Colon (tissue), 2 donors: ENCODE results near the gene ZNF556.

Experiments used
- FAIRE-seq: peaks from 2 replicates; lab custom pipeline; 2012; peaks lifted over from hg19 to GRCh38; lab: Jason Lieb, UNC
- donor health status: control.
- donor health status: control.

Gene ZNF556

GRCh38 chr19:2867025-2867991, at the start of gene ZNF556:
Gene ZNF556, plus strand, starts transcription at chr19:2867335. Its CDS starts 87 bp downstream, at chr19:2867422.
- no peak for FAIRE-seq

- no peak for FAIRE-seq
These were observed 47.5 kb upstream of the ZNF556 start, which contains the start of gene ZNF554 for GRCh38 chr19:2819540-2820111. Gene ZNF554, plus strand, starts transcription at chr19:2819868. Its CDS starts 204 bp downstream, at chr19:2820072.

DNA sequence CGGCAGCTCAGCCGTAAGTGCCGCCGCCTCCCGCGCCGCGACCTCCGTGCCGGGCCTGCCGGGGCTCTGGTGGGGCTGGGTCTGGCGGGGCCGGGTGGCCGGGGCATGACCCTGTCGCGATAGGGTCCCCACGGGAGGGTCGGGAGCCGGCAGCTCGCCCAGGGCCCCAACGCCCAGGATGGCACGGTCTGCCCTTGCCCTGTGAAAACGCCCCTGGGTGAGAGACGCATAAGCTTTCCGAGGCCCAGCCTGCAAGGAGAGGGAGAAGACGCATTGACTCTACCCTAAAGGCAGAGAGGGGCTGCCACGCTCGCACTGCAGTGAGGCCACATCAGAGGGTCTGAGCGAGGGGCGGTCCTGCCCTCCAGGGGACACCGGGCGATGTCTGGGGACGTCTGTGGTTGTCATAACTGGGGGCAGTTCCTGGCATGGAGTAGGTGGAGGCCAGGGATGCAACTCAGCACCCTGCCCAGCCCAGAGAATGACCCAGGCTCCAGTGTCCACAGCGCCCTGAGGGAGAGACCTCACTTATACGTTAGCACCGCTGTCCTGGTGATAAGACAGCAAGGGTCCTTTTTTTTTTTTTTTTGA, 46.9 kb upstream of the ZNF556 start:
- no peak for FAIRE-seq

- no peak for FAIRE-seq
These were observed 44.3 kb upstream of the ZNF556 start for GRCh38 chr19:2822846-2823245.

GRCh38 chr19:2823646-2824045, 43.5 kb upstream of the ZNF556 start:
- FAIRE-seq, result no peak

- FAIRE-seq, result no peak
These were observed 43.0 kb upstream of the ZNF556 start for GRCh38 chr19:2824129-2824528.

DNA sequence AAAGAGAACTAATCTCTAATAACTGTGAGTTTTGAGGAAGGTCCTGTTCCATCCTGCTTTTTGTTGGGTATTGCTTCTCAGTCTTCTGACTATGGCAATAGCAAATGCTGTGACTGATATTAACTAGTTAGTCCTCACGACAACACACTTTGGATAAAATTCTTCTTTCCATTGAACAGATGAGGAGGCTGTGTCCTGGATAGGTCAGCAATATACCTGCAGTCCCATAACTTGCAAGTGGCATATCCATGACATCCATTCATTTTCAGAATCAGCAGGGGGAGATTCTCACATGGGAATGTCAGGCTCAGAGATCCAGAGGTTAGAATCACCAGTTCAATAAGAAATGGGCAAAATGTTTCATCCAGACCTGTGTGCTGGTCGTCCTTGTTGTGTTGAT, 40.1 kb upstream of the ZNF556 start:
- FAIRE-seq, result no peak

DNA sequence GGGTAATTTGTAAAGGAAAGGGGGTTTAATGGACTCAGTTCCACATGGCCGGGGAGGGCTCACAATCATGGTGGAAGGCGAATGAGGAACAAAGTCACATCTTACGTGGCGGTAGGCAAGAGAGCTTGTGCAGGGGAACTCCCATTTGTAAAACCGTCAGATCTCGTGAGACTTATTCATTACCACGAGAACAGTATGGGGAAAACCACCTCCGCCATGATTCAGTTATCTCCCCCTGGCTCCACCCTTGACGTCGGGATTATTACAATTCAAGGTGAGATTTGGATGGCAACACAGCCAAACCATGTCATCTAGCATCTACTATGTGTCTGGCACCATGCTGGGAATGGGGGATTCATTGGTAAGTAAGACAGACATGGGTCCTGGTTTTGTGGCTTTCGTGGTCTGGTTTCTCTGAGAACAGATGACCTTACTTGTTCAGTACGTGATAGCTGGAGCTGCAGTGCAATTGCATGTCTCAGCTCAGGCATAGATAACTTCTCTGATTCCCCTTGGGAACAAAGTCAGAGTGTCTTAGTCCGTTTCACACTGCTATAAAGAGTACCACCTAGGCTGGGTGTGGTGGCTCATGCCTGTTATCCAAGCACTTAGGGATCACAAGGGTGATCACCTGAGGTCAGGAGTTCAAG, 39.2 kb upstream of the ZNF556 start:
- no peak for FAIRE-seq

DNA sequence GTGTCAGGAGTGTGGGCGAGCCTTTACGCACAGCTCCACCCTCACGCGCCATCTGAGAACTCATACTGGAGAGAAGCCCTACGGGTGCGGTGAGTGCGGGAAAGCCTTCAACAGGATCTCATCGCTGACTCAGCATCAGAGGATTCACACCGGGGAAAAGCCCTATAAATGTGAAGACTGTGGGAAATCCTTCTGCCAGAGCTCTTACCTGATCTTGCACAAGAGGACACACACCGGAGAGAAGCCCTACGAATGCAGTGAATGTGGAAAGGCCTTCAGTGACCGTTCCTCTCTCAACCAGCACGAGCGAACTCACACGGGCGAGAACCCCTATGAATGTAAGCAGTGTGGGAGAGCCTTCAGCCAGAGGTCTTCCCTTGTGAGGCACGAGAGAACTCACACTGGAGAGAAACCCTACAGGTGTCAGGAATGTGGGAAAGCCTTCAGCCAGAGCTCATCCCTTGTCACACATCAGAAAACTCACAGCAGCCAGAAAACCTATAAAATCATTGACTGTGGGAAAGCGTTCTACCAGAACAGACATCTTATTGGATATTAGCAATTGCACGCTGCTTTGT, 32.8 kb upstream of the ZNF556 start:
- no peak for FAIRE-seq

GRCh38 chr19:2837430-2837829, 29.7 kb upstream of the ZNF556 start:
- no peak for FAIRE-seq

DNA sequence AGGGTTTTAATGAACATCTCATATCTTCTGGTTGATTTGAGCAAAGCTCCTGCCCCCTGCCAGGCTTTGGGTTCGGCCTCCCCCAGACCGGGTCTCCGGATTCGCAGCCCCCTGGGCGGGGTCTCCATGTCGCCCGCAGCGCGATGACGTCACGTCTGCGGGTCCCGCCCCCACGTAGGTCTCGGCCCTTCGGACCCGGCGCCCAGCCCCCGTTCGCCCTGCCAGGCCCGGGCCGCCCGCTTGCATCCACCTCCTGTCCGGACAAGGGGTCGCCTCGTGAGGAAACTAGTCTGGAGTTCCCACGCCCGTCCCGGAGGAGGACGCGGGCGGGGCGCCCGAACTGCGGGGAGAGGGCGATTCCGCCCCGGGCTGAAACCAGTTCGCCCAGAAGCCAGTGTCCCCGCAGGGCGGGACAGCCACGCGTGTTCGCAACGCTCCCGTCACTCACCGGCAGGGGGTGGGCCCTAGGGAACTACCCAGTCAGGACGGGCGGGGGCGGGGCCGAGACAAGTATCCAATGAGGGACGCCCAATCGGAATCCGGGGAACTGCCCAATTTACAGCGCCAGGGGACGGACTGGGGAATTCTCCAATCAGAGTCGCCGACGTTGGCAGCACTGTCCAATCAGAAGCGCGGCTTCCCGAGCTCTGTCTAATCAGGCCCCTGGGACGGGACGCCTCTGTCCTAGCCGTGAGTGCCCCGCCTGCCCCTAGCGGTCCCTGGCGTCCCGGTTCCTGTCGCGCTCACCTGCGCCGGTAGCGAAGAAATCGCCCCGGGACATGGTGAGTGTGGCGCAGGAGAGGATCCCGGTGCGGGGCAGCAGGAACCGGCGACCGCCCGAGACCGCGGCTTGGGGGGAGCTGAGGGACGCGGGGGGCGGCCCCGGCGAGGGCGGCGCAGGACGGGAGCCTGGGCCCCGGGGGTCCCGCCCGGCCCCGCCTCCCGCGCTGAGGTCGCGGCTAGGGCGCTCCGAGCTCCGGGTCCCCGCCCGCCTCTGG, 26.0 kb upstream of the ZNF556 start, which contains the start of gene ZNF555:
Gene ZNF555 (plus strand): TSS at position 682 of the 998 bp plus-strand sequence. CDS start 98 bp downstream, at position 780.
- peak; percentile 47 for FAIRE-seq

- FAIRE-seq, result no peak
These were observed 25.1 kb upstream of the ZNF556 start for GRCh38 chr19:2841855-2842574.

DNA sequence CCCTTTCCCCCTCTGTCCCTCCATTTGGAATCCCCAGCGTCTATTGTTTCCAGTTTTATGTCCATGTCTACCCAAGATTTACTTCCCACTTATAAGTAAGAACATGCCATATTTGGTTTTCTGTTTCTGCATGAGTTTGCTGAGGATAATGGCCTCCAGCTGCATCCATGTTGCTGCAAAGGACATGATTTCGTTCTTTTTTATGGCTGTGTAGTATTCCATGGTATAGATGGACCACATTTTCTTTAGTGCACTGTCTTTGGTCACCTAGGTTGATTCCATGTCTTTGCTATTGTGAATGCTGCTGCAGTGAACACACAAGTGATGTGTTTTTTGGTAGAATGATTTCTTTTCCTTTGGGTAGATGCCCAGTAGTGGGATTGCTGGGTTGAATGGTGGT, 22.0 kb upstream of the ZNF556 start:
- FAIRE-seq, result no peak

DNA sequence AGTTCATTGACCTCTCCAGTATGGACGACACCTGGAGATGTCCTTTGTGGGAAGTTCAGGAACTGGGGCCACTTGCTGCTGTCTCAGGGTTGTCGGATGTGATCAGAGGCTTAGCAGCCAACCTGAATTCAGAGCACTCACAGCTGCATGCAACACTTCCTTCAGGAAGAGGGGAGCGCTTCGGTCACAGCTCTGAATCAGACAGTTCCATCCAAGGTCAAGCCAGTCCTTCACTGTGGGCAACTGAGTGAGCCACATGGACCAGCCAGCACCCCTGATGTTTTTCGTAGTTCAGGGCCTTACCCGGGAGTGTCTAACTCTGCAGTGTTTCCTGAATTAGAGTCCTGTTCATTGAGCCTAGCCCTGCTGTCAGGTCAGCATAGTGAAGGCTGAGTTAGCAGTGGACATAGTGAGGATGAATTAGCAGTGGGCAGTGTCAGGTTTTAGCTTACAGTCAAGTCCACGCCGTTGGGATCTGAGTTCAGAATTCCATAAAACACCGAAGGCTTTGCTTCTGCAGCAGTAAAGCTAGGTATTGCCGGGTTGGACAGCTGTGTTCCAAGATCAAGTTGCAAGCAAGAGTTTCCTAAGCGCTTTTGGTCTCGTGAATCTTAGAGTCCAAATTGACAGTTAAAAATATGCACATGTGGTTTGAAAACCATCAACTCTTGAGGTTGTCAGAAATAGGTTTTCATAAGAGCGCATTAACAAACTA, 20.8 kb upstream of the ZNF556 start:
- no peak for FAIRE-seq

DNA sequence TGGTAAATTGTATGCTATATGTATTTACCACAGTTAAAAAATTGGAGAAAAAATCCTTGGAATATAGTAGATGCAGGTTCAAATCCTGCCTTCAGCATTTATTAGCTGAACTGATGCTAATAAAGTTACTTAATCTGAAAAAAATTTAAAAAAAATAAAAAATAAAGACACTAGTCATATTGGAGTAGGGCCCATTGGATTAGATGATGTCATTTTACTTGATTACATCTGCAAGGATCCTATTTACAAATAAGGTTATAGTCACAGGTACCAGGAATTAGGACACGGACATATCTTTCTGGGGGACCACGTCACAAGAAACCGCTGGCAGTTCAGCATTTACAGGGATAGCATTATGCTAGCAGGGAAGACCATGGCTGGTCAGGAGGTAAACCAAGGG, 19.6 kb upstream of the ZNF556 start:
- no peak for FAIRE-seq

- FAIRE-seq, result no peak
These were observed 18.5 kb upstream of the ZNF556 start for GRCh38 chr19:2848616-2849015.

DNA sequence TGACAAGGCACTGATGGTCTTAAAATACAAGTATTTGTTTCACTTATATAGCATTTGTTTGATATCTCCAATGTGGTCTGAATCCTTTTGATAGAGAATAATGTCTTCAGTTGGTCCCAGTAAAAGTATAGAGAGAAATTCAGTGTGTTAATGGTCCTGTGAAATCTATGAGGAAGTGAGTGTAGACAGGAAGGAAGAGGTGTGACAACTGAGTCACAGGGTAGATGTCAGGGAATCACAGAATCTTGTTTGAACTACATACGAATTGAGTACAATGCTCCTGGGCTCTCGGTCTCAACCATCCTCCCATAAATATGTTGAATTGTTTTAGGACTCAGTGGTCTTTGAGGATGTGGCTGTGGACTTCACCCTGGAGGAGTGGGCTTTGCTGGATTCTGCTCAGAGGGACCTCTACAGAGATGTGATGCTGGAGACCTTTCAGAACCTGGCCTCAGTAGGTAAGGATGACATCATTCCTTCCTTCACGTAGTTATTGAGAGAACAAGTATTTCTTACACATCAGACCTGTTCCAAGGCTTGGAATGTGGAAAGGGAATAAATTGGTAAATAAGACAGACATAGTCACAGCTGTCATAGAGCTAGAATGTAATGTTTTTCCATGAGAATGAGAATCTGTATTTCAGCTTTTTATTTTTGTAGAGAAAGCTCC, 16.7 kb upstream of the ZNF556 start:
- no peak for FAIRE-seq

DNA sequence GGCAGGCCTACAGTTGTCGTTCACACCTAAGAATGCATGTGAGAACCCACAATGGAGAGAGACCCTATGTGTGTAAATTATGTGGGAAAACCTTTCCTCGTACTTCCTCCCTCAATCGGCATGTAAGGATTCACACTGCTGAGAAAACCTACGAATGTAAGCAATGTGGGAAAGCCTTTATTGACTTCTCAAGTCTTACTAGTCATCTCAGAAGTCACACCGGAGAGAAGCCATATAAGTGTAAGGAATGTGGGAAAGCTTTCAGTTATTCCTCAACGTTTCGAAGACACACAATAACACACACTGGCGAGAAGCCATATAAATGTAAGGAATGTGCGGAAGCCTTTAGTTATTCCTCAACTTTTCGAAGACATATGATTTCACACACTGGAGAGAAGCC, 14.5 kb upstream of the ZNF556 start:
- no peak for FAIRE-seq
